ENCODE results near the gene SMURF2. TPM values are rescaled to one million over a fixed set of nuclear protein-coding genes. Genes with fewer than 3 reads are reported as not detected.
"Not testable (repeated sequence)": the region's sequence is repeated elsewhere in the genome, so short reads cannot be mapped to it uniquely, and the experiment has no call there.

SMURF2 gene
- total and polyA plus RNA-seq, 7 experiments from 2014 or later: 8.8 to 35.7 (median 30.9) TPM

- Histone ChIP-seq H3K27ac (ENCODE audit: low read depth, low read length) (no peak overlapping the region), H3K4me1 (ENCODE audit: control insufficient read depth in 2 of 2, insufficient read depth in 2 of 2, low read length in 2 of 2) (no peaks in the 10 kb centered on the region), H3K36me3 (ENCODE audit: control insufficient read depth in 2 of 3, insufficient read depth in 3 of 3, low read length in 3 of 3) (peaks cover 10 to 44% (median 12%) of the 10 kb centered on the region in 3 experiments), H3K9me3 (ENCODE audit: control insufficient read depth in 2 of 3, low read length in 3 of 3) (no peaks in the 10 kb centered on the region), H3K27me3 (ENCODE audit: control insufficient read depth in 2 of 2, insufficient read depth in 2 of 2, low read length in 2 of 2) (no peaks in the 10 kb centered on the region), H3K4me3 (ENCODE audit: low read length) (no peak overlapping the region)
- DNase-seq: no peak
- CTCF ChIA-PET: no interaction called here
- POLR2A ChIA-PET: no interaction called here
- Mint-ChIP-seq H3K36me3 (peaks cover 4 to 43% (median 27%) of the 10 kb centered on the region in 5 donors), H3K27ac (no peak overlapping the region), H3K4me1 (peaks cover 0 to 9% (median 6%) of the 10 kb centered on the region in 7 donors), H3K27me3 (no peaks in the 10 kb centered on the region), H3K9me3 (no peaks in the 10 kb centered on the region), H3K4me3 (no peak overlapping the region)
- ATAC-seq: no peak
- intact Hi-C loops (cut with micrococcal nuclease): no loop called here
Observed at GRCh38 chr17:64579917-64580316, 82.2 kb downstream of the SMURF2 start.

- ATAC-seq; H3K4me1 ChIP-seq (ENCODE audit: control insufficient read depth in 2 of 2, insufficient read depth in 2 of 2, low read length in 2 of 2); H3K27ac Mint-ChIP-seq; H3K4me3 ChIP-seq (ENCODE audit: low read length); H3K27me3 ChIP-seq (ENCODE audit: control insufficient read depth in 2 of 2, insufficient read depth in 2 of 2, low read length in 2 of 2); H3K4me3 Mint-ChIP-seq; H3K9me3 ChIP-seq (ENCODE audit: control insufficient read depth in 2 of 3, low read length in 3 of 3); intact Hi-C loops (cut with micrococcal nuclease); H3K27me3 Mint-ChIP-seq; H3K27ac ChIP-seq (ENCODE audit: low read depth, low read length); DNase-seq; H3K9me3 Mint-ChIP-seq: not testable (repeated sequence)
- H3K4me1 Mint-ChIP-seq: peaks cover 6 to 22% (median 14%) of the 10 kb centered on the region in 7 donors
- ChIA-PET CTCF (interaction anchor here (1.3 kb wide), 1 partner anchor 142 kb away, joined by 4 read pairs; no protein-coding TSS in a partner anchor), POLR2A (interaction anchor here (0.5 kb wide), 1 partner anchor 801 kb away, joined by 3 read pairs; no protein-coding TSS in a partner anchor)
- peaks cover 10 to 33% (median 12%) of the 10 kb centered on the region in 3 experiments for H3K36me3 ChIP-seq (ENCODE audit: control insufficient read depth in 2 of 3, insufficient read depth in 3 of 3, low read length in 3 of 3)
- H3K36me3 Mint-ChIP-seq: peaks cover 4 to 36% (median 24%) of the 10 kb centered on the region in 5 donors
Observed at GRCh38 chr17:64577025-64577424, 85.1 kb downstream of the SMURF2 start.

- H3K9me3 Mint-ChIP-seq: no peaks in the 10 kb centered on the region
Observed at GRCh38 chr17:64575431-64575830, 86.7 kb downstream of the SMURF2 start.

GRCh38 chr17:64574646-64575045, 87.5 kb downstream of the SMURF2 start:
- no peaks in the 10 kb centered on the region for H3K9me3 Mint-ChIP-seq
- ChIA-PET POLR2A (interaction anchor here (0.6 kb wide), 1 partner anchor 156 kb away, joined by 3 read pairs; no protein-coding TSS in a partner anchor), CTCF (interaction anchor here (0.6 kb wide), 1 partner anchor 62 kb away, joined by 4 read pairs; no protein-coding TSS in a partner anchor)
- no peak for DNase-seq
- H3K36me3 ChIP-seq (ENCODE audit: control insufficient read depth in 2 of 3, insufficient read depth in 3 of 3, low read length in 3 of 3): peaks cover 0 to 33% (median 8%) of the 10 kb centered on the region in 3 experiments
- peaks cover 0 to 3% of the 10 kb centered on the region in 2 donors for H3K4me1 ChIP-seq (ENCODE audit: control insufficient read depth in 2 of 2, insufficient read depth in 2 of 2, low read length in 2 of 2)
- ATAC-seq: no peak
- no peaks in the 10 kb centered on the region for H3K27me3 Mint-ChIP-seq
- no peak overlapping the region for H3K27ac ChIP-seq (ENCODE audit: low read depth, low read length)
- H3K36me3 Mint-ChIP-seq: peaks cover 0 to 19% (median 14%) of the 10 kb centered on the region in 5 donors
- H3K4me1 Mint-ChIP-seq: peaks cover 0 to 15% (median 11%) of the 10 kb centered on the region in 7 donors
- H3K27ac Mint-ChIP-seq: peak overlapping the region in 2 of 9 donors; percentile 33 to 68
- no peak overlapping the region for H3K4me3 Mint-ChIP-seq
- H3K27me3 ChIP-seq (ENCODE audit: control insufficient read depth in 2 of 2, insufficient read depth in 2 of 2, low read length in 2 of 2): no peaks in the 10 kb centered on the region
- intact Hi-C loops (cut with micrococcal nuclease): no loop called here
- no peak overlapping the region for H3K4me3 ChIP-seq (ENCODE audit: low read length)
- no peaks in the 10 kb centered on the region for H3K9me3 ChIP-seq (ENCODE audit: control insufficient read depth in 2 of 3, low read length in 3 of 3)

More at GRCh38 chr17:64575431-64575830, 86.7 kb downstream of the SMURF2 start:
- H3K4me1 ChIP-seq (ENCODE audit: control insufficient read depth in 2 of 2, insufficient read depth in 2 of 2, low read length in 2 of 2): peaks cover 0 to 3% of the 10 kb centered on the region in 2 donors
- no peak overlapping the region for H3K4me3 ChIP-seq (ENCODE audit: low read length)
- CTCF ChIA-PET: interaction anchor here (1.3 kb wide), 1 partner anchor 24 kb away, joined by 3 read pairs; no protein-coding TSS in a partner anchor
- H3K4me3 Mint-ChIP-seq: no peak overlapping the region
- DNase-seq: no peak
- no peaks in the 10 kb centered on the region for H3K27me3 ChIP-seq (ENCODE audit: control insufficient read depth in 2 of 2, insufficient read depth in 2 of 2, low read length in 2 of 2)
- peaks cover 0 to 25% (median 16%) of the 10 kb centered on the region in 5 donors for H3K36me3 Mint-ChIP-seq
- POLR2A ChIA-PET: no interaction called here
- H3K4me1 Mint-ChIP-seq: peaks cover 0 to 15% (median 11%) of the 10 kb centered on the region in 7 donors
- H3K36me3 ChIP-seq (ENCODE audit: control insufficient read depth in 2 of 3, insufficient read depth in 3 of 3, low read length in 3 of 3): peaks cover 1 to 32% (median 12%) of the 10 kb centered on the region in 3 experiments
- intact Hi-C loops (cut with micrococcal nuclease): no loop called here
- ATAC-seq: no peak
- H3K27me3 Mint-ChIP-seq: no peaks in the 10 kb centered on the region
- H3K9me3 ChIP-seq (ENCODE audit: control insufficient read depth in 2 of 3, low read length in 3 of 3): no peaks in the 10 kb centered on the region
- H3K27ac Mint-ChIP-seq: peak overlapping the region in 1 of 9 donors; percentile 38
- no peak overlapping the region for H3K27ac ChIP-seq (ENCODE audit: low read depth, low read length)

GRCh38 chr17:64573214-64573613, 88.9 kb downstream of the SMURF2 start:
- peaks cover 0 to 36% (median 2%) of the 10 kb centered on the region in 3 experiments for H3K36me3 ChIP-seq (ENCODE audit: control insufficient read depth in 2 of 3, insufficient read depth in 3 of 3, low read length in 3 of 3)
- DNase-seq (no peak), ATAC-seq (no peak)
- peaks cover 0 to 15% (median 11%) of the 10 kb centered on the region in 7 donors for H3K4me1 Mint-ChIP-seq
- H3K9me3 Mint-ChIP-seq: no peaks in the 10 kb centered on the region
- H3K27ac Mint-ChIP-seq: peak overlapping the region in 5 of 9 donors; percentile 51 to 80 (median 68)
- H3K27me3 ChIP-seq (ENCODE audit: control insufficient read depth in 2 of 2, insufficient read depth in 2 of 2, low read length in 2 of 2): no peaks in the 10 kb centered on the region
- H3K4me3 Mint-ChIP-seq: no peak overlapping the region
- peaks cover 0 to 3% of the 10 kb centered on the region in 2 donors for H3K4me1 ChIP-seq (ENCODE audit: control insufficient read depth in 2 of 2, insufficient read depth in 2 of 2, low read length in 2 of 2)
- no peaks in the 10 kb centered on the region for H3K9me3 ChIP-seq (ENCODE audit: control insufficient read depth in 2 of 3, low read length in 3 of 3)
- ChIA-PET CTCF (interaction anchor here (1.0 kb wide), 1 partner anchor 25 kb away, joined by 3 read pairs; no protein-coding TSS in a partner anchor), POLR2A (interaction anchor here (0.8 to 1.1 kb wide), 2 partner anchors 10 to 68 kb away, joined by 3 read pairs; no protein-coding TSS in a partner anchor)
- H3K4me3 ChIP-seq (ENCODE audit: low read length): no peak overlapping the region
- H3K27me3 Mint-ChIP-seq: no peaks in the 10 kb centered on the region
- H3K27ac ChIP-seq (ENCODE audit: low read depth, low read length): no peak overlapping the region
- intact Hi-C loops (cut with micrococcal nuclease): no loop called here
- peaks cover 0 to 17% (median 8%) of the 10 kb centered on the region in 5 donors for H3K36me3 Mint-ChIP-seq

GRCh38 chr17:64572682-64573154, 89.4 kb downstream of the SMURF2 start:
- DNase-seq (peak in 2 of 9 donors; percentile 5 to 8), ATAC-seq (peak; percentile 72)
- Histone ChIP-seq H3K4me1 (ENCODE audit: control insufficient read depth in 2 of 2, insufficient read depth in 2 of 2, low read length in 2 of 2) (peaks cover 0 to 3% of the 10 kb centered on the region in 2 donors), H3K36me3 (ENCODE audit: control insufficient read depth in 2 of 3, insufficient read depth in 3 of 3, low read length in 3 of 3) (peaks cover 0 to 33% (median 0%) of the 10 kb centered on the region in 3 experiments), H3K27me3 (ENCODE audit: control insufficient read depth in 2 of 2, insufficient read depth in 2 of 2, low read length in 2 of 2) (no peaks in the 10 kb centered on the region), H3K27ac (ENCODE audit: low read depth, low read length) (no peak overlapping the region), H3K9me3 (ENCODE audit: control insufficient read depth in 2 of 3, low read length in 3 of 3) (no peaks in the 10 kb centered on the region), H3K4me3 (ENCODE audit: low read length) (no peak overlapping the region)
- H3K27me3 Mint-ChIP-seq: no peaks in the 10 kb centered on the region
- peak overlapping the region in 1 of 10 donors; percentile 42 for H3K4me3 Mint-ChIP-seq
- ChIA-PET CTCF (interaction anchor here (0.6 kb wide), 1 partner anchor 266 kb away, joined by 4 read pairs; no protein-coding TSS in a partner anchor), POLR2A (interaction anchor here (0.8 to 1.3 kb wide), 4 partner anchors 9 to 175 kb away, joined by 3 read pairs; no protein-coding TSS in a partner anchor)
- H3K9me3 Mint-ChIP-seq: no peaks in the 10 kb centered on the region
- peaks cover 0 to 15% (median 7%) of the 10 kb centered on the region in 5 donors for H3K36me3 Mint-ChIP-seq
- H3K27ac Mint-ChIP-seq: peak overlapping the region in 8 of 9 donors; percentile 25 to 81 (median 59)
- peaks cover 0 to 15% (median 11%) of the 10 kb centered on the region in 7 donors for H3K4me1 Mint-ChIP-seq
- intact Hi-C loops (cut with micrococcal nuclease): no loop called here

Measured in naive thymus-derived CD4-positive, alpha-beta T cell (primary cell).